Measurements from ENCODE around the gene TPRX2. TPM values are rescaled to one million over a fixed set of nuclear protein-coding genes. Genes with fewer than 3 reads are reported as not detected.

TPRX2 gene
- polyA plus RNA-seq, 1 donor (not counting 4 experiments of a cell fraction or from before 2014, with no cell fraction given), result not detected

DNA sequence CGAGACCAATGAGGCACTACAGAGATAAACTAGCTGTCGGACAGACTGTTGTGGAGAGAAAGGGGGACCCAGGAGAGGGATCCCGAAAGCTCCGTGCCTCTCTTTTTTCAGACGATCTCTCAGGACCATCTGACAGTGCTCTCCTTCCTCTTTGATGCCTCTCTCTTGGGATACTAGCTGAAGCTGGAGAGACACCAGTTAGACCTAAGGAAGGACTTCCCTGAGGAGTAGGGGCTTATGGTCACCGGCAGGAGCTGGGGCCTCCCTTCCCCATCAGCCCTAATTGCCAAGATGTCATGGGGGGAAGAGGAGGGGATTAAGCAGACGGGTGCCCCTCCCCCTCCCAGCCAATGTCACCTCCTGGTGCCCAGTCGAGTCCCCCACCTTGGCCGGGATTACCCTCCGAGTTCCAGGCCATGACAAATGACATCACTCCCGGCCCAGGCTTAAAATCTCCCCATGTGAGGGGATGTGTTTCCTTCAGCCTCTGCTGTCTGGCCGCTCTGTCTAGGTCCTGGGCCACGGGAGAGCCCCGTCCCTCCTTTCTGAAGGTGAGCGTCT lies 37.5 kb upstream of the TPRX2 start, which contains the start of gene CRX:
Gene CRX (plus strand): TSS at position 478 of the 561 bp plus-strand sequence. CDS start 12,507 bp downstream, outside the sequence.
- FAIRE-seq (no peak), DNase-seq (ENCODE audit: low read depth, low spot score) (no peak)
- dilution Hi-C loops (cut with MboI; ENCODE audit: extremely low pct_ligation_motif_present, low sequenced_read_pairs), result no loop called here

DNA sequence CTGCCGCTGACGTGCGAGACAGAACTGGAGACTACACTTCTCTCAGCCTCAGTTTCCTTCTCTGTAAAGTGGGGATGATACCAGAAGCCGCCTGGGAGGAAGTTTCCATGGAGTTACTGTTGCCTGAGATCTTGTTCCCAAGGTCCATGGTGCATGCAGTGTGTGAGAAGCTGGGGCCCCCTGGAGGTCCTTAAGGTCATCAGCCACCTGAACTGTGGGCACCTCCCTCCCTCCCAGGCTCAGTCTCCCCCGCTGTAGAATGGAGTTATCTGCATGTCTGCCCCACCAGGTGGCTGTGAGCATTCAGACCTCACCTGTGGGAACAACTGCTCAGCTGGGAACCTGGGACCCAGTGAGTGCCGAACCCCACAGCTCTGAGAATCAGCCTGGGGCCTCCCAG lies 34.6 kb upstream of the TPRX2 start:
- dilution Hi-C loops (cut with MboI; ENCODE audit: extremely low pct_ligation_motif_present, low sequenced_read_pairs), result no loop called here
- Histone ChIP-seq H3K9me3 (ENCODE audit: control insufficient read depth, low read depth, low read length) (no peaks in the 10 kb centered on the region), H3K9ac (ENCODE audit: control insufficient read depth, extremely low read depth, insufficient read depth, low read length) (no peak overlapping the region), H3K36me3 (ENCODE audit: control insufficient read depth in 2 of 2, extremely low read depth in 1 of 2, insufficient read depth in 2 of 2, low read length in 2 of 2) (no peaks in the 10 kb centered on the region), H3K27ac (ENCODE audit: control insufficient read depth, insufficient read depth, low read length) (no peak overlapping the region), H3K4me1 (ENCODE audit: control insufficient read depth, extremely low read depth, insufficient read depth, low read length) (no peaks in the 10 kb centered on the region), H3K79me2 (ENCODE audit: control insufficient read depth, insufficient read depth, low read length) (no peaks in the 10 kb centered on the region), H3K4me2 (ENCODE audit: control insufficient read depth, extremely low read depth, insufficient read depth, low read depth, low read length) (no peak overlapping the region), H3K27me3 (ENCODE audit: control insufficient read depth, extremely low read depth, insufficient read depth, low read length) (peaks cover 9% of the 10 kb centered on the region), H3K4me3 (ENCODE audit: control insufficient read depth in 2 of 3, extremely low read depth in 1 of 3, insufficient read depth in 2 of 3, low read depth in 1 of 3, low read length in 3 of 3) (no peak overlapping the region), H3K9me1 (ENCODE audit: control insufficient read depth, extremely low read depth, insufficient read depth, low read length) (no peaks in the 10 kb centered on the region), H4K20me1 (ENCODE audit: control insufficient read depth, extremely low read depth, insufficient read depth, low read length) (peaks cover 3% of the 10 kb centered on the region), H2AFZ (ENCODE audit: control insufficient read depth, low read length) (no peak overlapping the region)
- no peak for TF ChIP-seq EZH2 (IDR thresholded peaks at IDR 0.05; ENCODE audit: low read length)
- TF ChIP-seq, protein P1, sequence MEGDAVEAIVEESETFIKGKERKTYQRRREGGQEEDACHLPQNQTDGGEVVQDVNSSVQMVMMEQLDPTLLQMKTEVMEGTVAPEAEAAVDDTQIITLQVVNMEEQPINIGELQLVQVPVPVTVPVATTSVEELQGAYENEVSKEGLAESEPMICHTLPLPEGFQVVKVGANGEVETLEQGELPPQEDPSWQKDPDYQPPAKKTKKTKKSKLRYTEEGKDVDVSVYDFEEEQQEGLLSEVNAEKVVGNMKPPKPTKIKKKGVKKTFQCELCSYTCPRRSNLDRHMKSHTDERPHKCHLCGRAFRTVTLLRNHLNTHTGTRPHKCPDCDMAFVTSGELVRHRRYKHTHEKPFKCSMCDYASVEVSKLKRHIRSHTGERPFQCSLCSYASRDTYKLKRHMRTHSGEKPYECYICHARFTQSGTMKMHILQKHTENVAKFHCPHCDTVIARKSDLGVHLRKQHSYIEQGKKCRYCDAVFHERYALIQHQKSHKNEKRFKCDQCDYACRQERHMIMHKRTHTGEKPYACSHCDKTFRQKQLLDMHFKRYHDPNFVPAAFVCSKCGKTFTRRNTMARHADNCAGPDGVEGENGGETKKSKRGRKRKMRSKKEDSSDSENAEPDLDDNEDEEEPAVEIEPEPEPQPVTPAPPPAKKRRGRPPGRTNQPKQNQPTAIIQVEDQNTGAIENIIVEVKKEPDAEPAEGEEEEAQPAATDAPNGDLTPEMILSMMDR (optimal IDR thresholded peaks at IDR 0.05 in 1 of 3, IDR thresholded peaks at IDR 0.05 in 1 of 3, conservative IDR thresholded peaks at IDR 0.05 in 1 of 3; ENCODE audit: extremely low read depth in 1 of 3, insufficient read depth in 2 of 3, low read length in 3 of 3), result no peak
- DNase-seq (ENCODE audit: low read depth, low spot score), result no peak
- no peak for FAIRE-seq

More for the DNA sequence above, 37.5 kb upstream of the TPRX2 start, which contains the start of gene CRX:
- Histone ChIP-seq H3K9me3 (ENCODE audit: control insufficient read depth, low read depth, low read length) (no peaks in the 10 kb centered on the region), H2AFZ (ENCODE audit: control insufficient read depth, low read length) (no peak within 1 kb of the TSS), H3K9me1 (ENCODE audit: control insufficient read depth, extremely low read depth, insufficient read depth, low read length) (no peaks in the 10 kb centered on the region), H3K9ac (ENCODE audit: control insufficient read depth, extremely low read depth, insufficient read depth, low read length) (no peak within 1 kb of the TSS), H3K4me2 (ENCODE audit: control insufficient read depth, extremely low read depth, insufficient read depth, low read depth, low read length) (no peak within 1 kb of the TSS), H3K36me3 (ENCODE audit: control insufficient read depth in 2 of 2, extremely low read depth in 1 of 2, insufficient read depth in 2 of 2, low read length in 2 of 2) (no peaks in the 10 kb centered on the region), H3K4me1 (ENCODE audit: control insufficient read depth, extremely low read depth, insufficient read depth, low read length) (no peaks in the 10 kb centered on the region), H3K27me3 (ENCODE audit: control insufficient read depth, extremely low read depth, insufficient read depth, low read length) (peaks cover 12% of the 10 kb centered on the region), H3K27ac (ENCODE audit: control insufficient read depth, insufficient read depth, low read length) (no peak within 1 kb of the TSS), H3K4me3 (ENCODE audit: control insufficient read depth in 2 of 3, extremely low read depth in 1 of 3, insufficient read depth in 2 of 3, low read depth in 1 of 3, low read length in 3 of 3) (no peak within 1 kb of the TSS), H3K79me2 (ENCODE audit: control insufficient read depth, insufficient read depth, low read length) (no peaks in the 10 kb centered on the region), H4K20me1 (ENCODE audit: control insufficient read depth, extremely low read depth, insufficient read depth, low read length) (peaks cover 3% of the 10 kb centered on the region)
- TF ChIP-seq, protein P1 (optimal IDR thresholded peaks at IDR 0.05 in 1 of 3, IDR thresholded peaks at IDR 0.05 in 1 of 3, conservative IDR thresholded peaks at IDR 0.05 in 1 of 3; ENCODE audit: extremely low read depth in 1 of 3, insufficient read depth in 2 of 3, low read length in 3 of 3), result no peak
- TF ChIP-seq EZH2 (IDR thresholded peaks at IDR 0.05; ENCODE audit: low read length), result no peak
